ENCODE results near the gene CDH23. TPM values are rescaled to one million over a fixed set of nuclear protein-coding genes. Genes with fewer than 3 reads are reported as not detected.

CDH23 gene
- total and polyA plus RNA-seq, 2 donors (not counting 1 experiment from before 2014, with no cell fraction given): 0.37 to 0.89 TPM

DNA sequence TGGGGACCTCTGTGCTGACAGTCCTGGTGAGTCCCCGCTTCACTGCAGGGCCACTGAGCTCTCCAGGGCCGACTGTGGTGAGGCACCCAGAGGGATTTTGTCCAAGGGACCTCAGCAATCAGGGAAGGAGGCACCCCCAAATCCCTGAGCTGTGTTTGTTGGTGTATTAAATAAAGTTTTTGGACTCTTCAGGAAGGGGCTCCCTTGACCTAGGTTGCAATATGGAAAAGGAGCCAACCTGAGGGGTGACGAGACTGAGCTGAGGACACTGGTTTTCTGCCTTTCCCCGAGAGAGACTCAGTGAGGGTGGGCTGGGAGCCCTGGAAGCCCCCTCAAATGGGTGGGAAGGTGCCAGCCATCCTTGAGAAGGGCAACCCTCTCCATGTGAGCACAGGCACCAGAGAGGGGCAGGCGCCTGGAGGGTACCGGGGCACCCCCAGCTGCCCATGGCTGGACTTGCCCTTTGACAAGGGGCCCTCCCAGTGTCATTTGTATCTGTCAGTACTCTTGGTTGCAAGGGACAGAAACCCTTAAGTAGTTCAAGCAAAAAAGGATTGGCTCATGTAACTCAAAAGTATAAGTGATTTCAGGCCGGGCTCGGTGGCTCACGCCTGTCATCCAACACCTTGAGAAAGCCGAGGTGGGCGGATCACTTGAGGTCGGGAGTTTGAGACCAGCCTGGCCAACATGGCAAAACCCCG lies 250.0 kb downstream of the CDH23 start:
- intact Hi-C loops (cut with micrococcal nuclease): loop anchor here (10.0 kb wide), 1 partner anchor 48 kb away; no protein-coding TSS in a partner anchor
- CTCF ChIA-PET: interaction anchor here (1.4 kb wide), 1 partner anchor 62 kb away, joined by 3 read pairs; no protein-coding TSS in a partner anchor
- no peaks in the 10 kb centered on the region for H3K79me2 ChIP-seq (ENCODE audit: control insufficient read depth, insufficient read depth, low read length)

More for the DNA sequence above, 250.0 kb downstream of the CDH23 start:
- H3K36me3 ChIP-seq (replicated peaks in 1 of 2; ENCODE audit: control extremely low read depth in 1 of 2, control insufficient read depth in 1 of 2, extremely low read depth in 1 of 2, insufficient read depth in 2 of 2, low read length in 1 of 2): no peaks in the 10 kb centered on the region
- no peak overlapping the region for H3K4me3 ChIP-seq (ENCODE audit: control extremely low read depth in 1 of 5, extremely low read depth in 1 of 5, insufficient read depth in 1 of 5, low read depth in 2 of 5, low read length in 4 of 5)
- no peak overlapping the region for H3K27ac ChIP-seq (ENCODE audit: low read length in 2 of 2)
- no peak for DNase-seq
- ATAC-seq (ENCODE audit: low read depth): no peak
- Mint-ChIP-seq H3K27ac (no peak overlapping the region), H3K27me3 (no peaks in the 10 kb centered on the region), H3K4me3 (no peak overlapping the region), H3K9me3 (ENCODE audit: insufficient read depth) (no peaks in the 10 kb centered on the region), H3K4me1 (peaks cover 31% of the 10 kb centered on the region)
- TF ChIP-seq, protein P1, sequence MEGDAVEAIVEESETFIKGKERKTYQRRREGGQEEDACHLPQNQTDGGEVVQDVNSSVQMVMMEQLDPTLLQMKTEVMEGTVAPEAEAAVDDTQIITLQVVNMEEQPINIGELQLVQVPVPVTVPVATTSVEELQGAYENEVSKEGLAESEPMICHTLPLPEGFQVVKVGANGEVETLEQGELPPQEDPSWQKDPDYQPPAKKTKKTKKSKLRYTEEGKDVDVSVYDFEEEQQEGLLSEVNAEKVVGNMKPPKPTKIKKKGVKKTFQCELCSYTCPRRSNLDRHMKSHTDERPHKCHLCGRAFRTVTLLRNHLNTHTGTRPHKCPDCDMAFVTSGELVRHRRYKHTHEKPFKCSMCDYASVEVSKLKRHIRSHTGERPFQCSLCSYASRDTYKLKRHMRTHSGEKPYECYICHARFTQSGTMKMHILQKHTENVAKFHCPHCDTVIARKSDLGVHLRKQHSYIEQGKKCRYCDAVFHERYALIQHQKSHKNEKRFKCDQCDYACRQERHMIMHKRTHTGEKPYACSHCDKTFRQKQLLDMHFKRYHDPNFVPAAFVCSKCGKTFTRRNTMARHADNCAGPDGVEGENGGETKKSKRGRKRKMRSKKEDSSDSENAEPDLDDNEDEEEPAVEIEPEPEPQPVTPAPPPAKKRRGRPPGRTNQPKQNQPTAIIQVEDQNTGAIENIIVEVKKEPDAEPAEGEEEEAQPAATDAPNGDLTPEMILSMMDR (IDR thresholded peaks at IDR 0.05): no peak
- no peak for TF ChIP-seq EZH2 (IDR thresholded peaks at IDR 0.05; ENCODE audit: borderline replicate concordance, insufficient read depth, low read depth, low read length, poor library complexity, severe bottlenecking)
- H3K4me2 ChIP-seq (replicated peaks; ENCODE audit: low read depth, low read length, poor library complexity, severe bottlenecking): no peak overlapping the region
- H3K27me3 ChIP-seq (replicated peaks in 1 of 4; ENCODE audit: control extremely low read depth in 1 of 4, control insufficient read depth in 3 of 4, insufficient read depth in 4 of 4, low read length in 3 of 4): no peaks in the 10 kb centered on the region
- peaks cover 0 to 4% (median 0%) of the 10 kb centered on the region in 3 donors for H3K9me3 ChIP-seq (ENCODE audit: control extremely low read depth in 1 of 3, control insufficient read depth in 2 of 3, insufficient read depth in 1 of 3, low read length in 2 of 3)
- H4K20me1 ChIP-seq (ENCODE audit: control insufficient read depth, insufficient read depth, low read length, poor library complexity, severe bottlenecking): no peaks in the 10 kb centered on the region
- no peak overlapping the region for H3K9ac ChIP-seq (ENCODE audit: low read length)
- 91% methylated on average over 13 of the region's 13 CpGs for whole genome bisulfite sequencing (ENCODE audit: insufficient coverage)
- peaks cover 13 to 35% of the 10 kb centered on the region in 2 donors for H3K4me1 ChIP-seq (ENCODE audit: control insufficient read depth in 2 of 2, insufficient read depth in 2 of 2, low read length in 2 of 2)
- H2AFZ ChIP-seq (ENCODE audit: insufficient read depth, low read depth, low read length, poor library complexity, severe bottlenecking): no peak overlapping the region
- POLR2A ChIA-PET: no interaction called here
